GM12878 (cell line): ENCODE results near the gene DMBX1. TPM values are rescaled to one million over a fixed set of nuclear protein-coding genes. Genes with fewer than 3 reads are reported as not detected.

Experiments
- ATAC-seq: fragments of 200-7000 bp; cut with Tn5 transposase; 3 replicates; pipeline ENCODE4 v1.9.1; 2020; ENCODE audit warnings: mild to moderate bottlenecking, moderate library complexity
- BruUV-seq: library from RNA; stranded (reverse); fragments of 400-500 nt; replicated peaks from 2 replicates; lab custom pipeline; 2021; lab: Mats Ljungman, UMichigan
- CTCF ChIA-PET: fragments of 300-600 bp; sonication (Branson Sonifier 250); formaldehyde crosslinking; extraction: SDS; loops from one replicate; lab custom pipeline; 2021; ENCODE audit warnings: inconsistent platforms; lab: Yijun Ruan, JAX
- POLR2A ChIA-PET: fragments of 350-600 bp; formaldehyde crosslinking; extraction: SDS; loops from one replicate; lab custom pipeline; 2021; ENCODE audit warnings: inconsistent platforms; lab: Charles Lee
- RAD21 ChIA-PET: fragments of 300-600 bp; sonication (Branson Sonifier 250); formaldehyde crosslinking; loops from one replicate; lab custom pipeline; 2023; ENCODE audit warnings: antibody characterized with exemption; ENCODE audit not compliant: unreplicated experiment; lab: Charles Lee
- SMC1A ChIA-PET: fragments of 300-600 bp; sonication (Branson Sonifier 250); formaldehyde crosslinking; loops from one replicate; lab custom pipeline; 2023; ENCODE audit not compliant: unreplicated experiment, uncharacterized antibody; lab: Charles Lee
- DNase-seq: peaks from one replicate; pipeline ENCODE4 v3.0.0-alpha.2; 2011; ENCODE audit warnings: low read depth, low spot score
- FAIRE-seq: peaks from 3 replicates; lab custom pipeline; 2011; peaks lifted over from hg19 to GRCh38; lab: Jason Lieb, UNC
- H2AFZ ChIP-seq: 2 replicates; pipeline ENCODE4 v1.6.0; 2011; ENCODE audit warnings: low read depth, low read length, control low read depth; ENCODE audit not compliant: control insufficient read depth
- H3K27ac ChIP-seq: 2 replicates; pipeline ENCODE4 v1.5.1; 2011; ENCODE audit warnings: control low read depth; ENCODE audit not compliant: control insufficient read depth, insufficient read depth
- H3K27me3 ChIP-seq, 2 experiments: replicated peaks in 1 of 2; 2 replicates each; pipeline versions ENCODE4 v1.6.0 to v1.6.1; 2011; ENCODE audit warnings: low read length in 1 of 2; ENCODE audit not compliant: control insufficient read depth in 2 of 2, insufficient read depth in 2 of 2
- H3K36me3 ChIP-seq, 2 experiments: 2 replicates each; pipeline ENCODE4 v1.5.1; 2011; ENCODE audit warnings: low read length in 1 of 2; ENCODE audit not compliant: control insufficient read depth in 2 of 2, insufficient read depth in 2 of 2
- H3K4me1 ChIP-seq: 2 replicates; pipeline ENCODE4 v1.6.1; 2011; ENCODE audit warnings: mild to moderate bottlenecking, low read length, moderate library complexity, mixed read lengths; ENCODE audit not compliant: control insufficient read depth, insufficient read depth
- H3K4me2 ChIP-seq: 2 replicates; pipeline ENCODE4 v1.6.0; 2011; ENCODE audit warnings: control low read depth; ENCODE audit not compliant: control insufficient read depth, insufficient read depth
- H3K4me3 ChIP-seq: fragments of 200-600 bp; sonication (generic); 2 replicates; pipeline ENCODE4 v1.5.1; 2016
- H3K79me2 ChIP-seq: 2 replicates; pipeline ENCODE4 v1.6.0; 2011; ENCODE audit warnings: low read length; ENCODE audit not compliant: control insufficient read depth, insufficient read depth
- H3K9ac ChIP-seq: 2 replicates; pipeline ENCODE4 v1.8.0; 2011; ENCODE audit warnings: low read length, control low read depth, mixed read lengths; ENCODE audit not compliant: control insufficient read depth, insufficient read depth
- H3K9me3 ChIP-seq: replicated peaks from 3 replicates; pipeline ENCODE4 v1.5.1; 2011; ENCODE audit warnings: mild to moderate bottlenecking, low read length; ENCODE audit not compliant: control insufficient read depth, insufficient read depth
- H4K20me1 ChIP-seq: 2 replicates; pipeline ENCODE4 v1.6.0; 2011; ENCODE audit not compliant: control insufficient read depth, insufficient read depth
- PML ChIP-seq: IDR thresholded peaks from 2 replicates; pipeline ENCODE4 v1.6.1; 2012; ENCODE audit warnings: low read length, inconsistent platforms
- SUZ12 ChIP-seq: fragments of 200-600 bp; sonication (generic); IDR thresholded peaks from one replicate; pipeline ENCODE4 v1.6.1; 2018; ENCODE audit warnings: antibody characterized with exemption, mild to moderate bottlenecking; ENCODE audit not compliant: unreplicated experiment
- ZNF592 ChIP-seq: fragments of 450-650 bp; IDR thresholded peaks from 2 replicates; pipeline ENCODE4 v1.6.1; 2017; ENCODE audit warnings: mild to moderate bottlenecking, moderate library complexity
- WGBS: methylation state at CpG from one replicate; pipeline ENCODE4 v1.1.6; 2016; ENCODE audit warnings: low lambda C conversion rate; ENCODE audit not compliant: insufficient replicate concordance, insufficient coverage; ENCODE audit errors: missing lambda C conversion rate; 5-methylcytosine and 5-hydroxymethylcytosine counted together
- in situ Hi-C: fragments of 300-500 bp; cut with MboI; formaldehyde crosslinking; loops from 9 replicates; pipeline ENCODE4 v1.14.3; 2018; ENCODE audit warnings: mixed read lengths
- intact Hi-C: fragments of 100-400 bp; cut with micrococcal nuclease; formaldehyde crosslinking; loops from one replicate; pipeline ENCODE4 v1.14.2; 2022; ENCODE audit not compliant: unreplicated experiment
- polyA plus RNA-seq, 11 experiments: library from polyadenylated mRNA; depleted of rRNA in 4 of 11; unstranded in 6 of 11; stranded (reverse) in 5 of 11; fragments of >200 nt; fragmentation: Nextera tagmentation in 4 of 11; fragmentation: Illumina TruSeq in 1 of 11; extraction: Ambion mirVana in 4 of 11; extraction: Trizol in 1 of 11; gene quantifications; 1 replicate in 1 of 11; 2 replicates in 10 of 11; pipeline versions ENCODE4 v1.2.1 to v1.2.3, GENCODE V29; 2011 to 2016; ENCODE audit warnings: inconsistent platforms in 2 of 11, missing spikeins in 2 of 11, low read depth in 1 of 11
- total RNA-seq, 4 experiments: library from RNA; depleted of rRNA in 3 of 4; stranded (reverse); fragments of >200 nt in 3 of 4; fragmentation: Illumina TruSeq in 1 of 4; extraction: Trizol in 1 of 4; gene quantifications; 2 replicates each; pipeline versions ENCODE4 v1.2.1 to v1.2.3, GENCODE V29; 2013 to 2021

The DMBX1 gene
- total and polyA plus RNA-seq, 10 of the 15 experiments (the other 5 are each of a cell fraction or from before 2014, with no cell fraction given): 0.03 TPM; not detected in 9

GRCh38 chr1:46466477-46467182, 23.0 kb upstream of the DMBX1 start (continued):
- no peak for TF ChIP-seq PML

- DNase-seq (no peak), ATAC-seq (no peak), FAIRE-seq (no peak)
- RAD21 ChIA-PET: no interaction called here
- POLR2A ChIA-PET: no interaction called here
- Histone ChIP-seq H3K27ac (no peak overlapping the region), H2AFZ (no peak overlapping the region), H3K4me2 (peak overlapping the region; percentile 66), H3K4me1 (no peaks in the 10 kb centered on the region; the same call in 1 of the 2 replicates), H3K27me3 (peaks cover 11 to 20% of the 10 kb centered on the region in 2 experiments; a peak in 3 of 4 replicates), H4K20me1 (no peaks in the 10 kb centered on the region), H3K4me3 (no peak overlapping the region), H3K79me2 (no peaks in the 10 kb centered on the region), H3K36me3 (no peaks in the 10 kb centered on the region), H3K9me3 (no peaks in the 10 kb centered on the region), H3K9ac (no peak overlapping the region)
- TF ChIP-seq ZNF592 (no peak), SUZ12 (peak; percentile 20)
- intact Hi-C loops: no loop called here
- CTCF ChIA-PET: no interaction called here
- BruUV-seq: no TSS peak
- WGBS: 49% methylated on average over 8 of the region's 8 CpGs
- SMC1A ChIA-PET: no interaction called here
- in situ Hi-C loops: no loop called here
These were observed 22.5 kb upstream of the DMBX1 start for GRCh38 chr1:46467183-46467504.
